GM12878 (cell line): ENCODE measurements around the gene VARS2. TPM values are rescaled to one million over a fixed set of nuclear protein-coding genes. Genes with fewer than 3 reads are reported as not detected.

Experiments used
- ATAC-seq: fragments of 200-7000 bp; cut with Tn5 transposase; 3 replicates; pipeline ENCODE4 v1.9.1; 2020; ENCODE audit warnings: mild to moderate bottlenecking, moderate library complexity
- BruUV-seq: library from RNA; stranded (reverse); fragments of 400-500 nt; replicated peaks from 2 replicates; lab custom pipeline; 2021; lab: Mats Ljungman, UMichigan
- CTCF ChIA-PET: fragments of 300-600 bp; sonication (Branson Sonifier 250); formaldehyde crosslinking; extraction: SDS; loops from one replicate; lab custom pipeline; 2021; ENCODE audit warnings: inconsistent platforms; lab: Yijun Ruan, JAX
- POLR2A ChIA-PET: fragments of 350-600 bp; formaldehyde crosslinking; extraction: SDS; loops from one replicate; lab custom pipeline; 2021; ENCODE audit warnings: inconsistent platforms; lab: Charles Lee
- RAD21 ChIA-PET: fragments of 300-600 bp; sonication (Branson Sonifier 250); formaldehyde crosslinking; loops from one replicate; lab custom pipeline; 2023; ENCODE audit warnings: antibody characterized with exemption; ENCODE audit not compliant: unreplicated experiment; lab: Charles Lee
- SMC1A ChIA-PET: fragments of 300-600 bp; sonication (Branson Sonifier 250); formaldehyde crosslinking; loops from one replicate; lab custom pipeline; 2023; ENCODE audit not compliant: unreplicated experiment, uncharacterized antibody; lab: Charles Lee
- DNase-seq: peaks from one replicate; pipeline ENCODE4 v3.0.0-alpha.2; 2011; ENCODE audit warnings: low read depth, low spot score
- FAIRE-seq: peaks from 3 replicates; lab custom pipeline; 2011; peaks lifted over from hg19 to GRCh38; lab: Jason Lieb, UNC
- H2AFZ ChIP-seq: 2 replicates; pipeline ENCODE4 v1.6.0; 2011; ENCODE audit warnings: low read depth, low read length, control low read depth; ENCODE audit not compliant: control insufficient read depth
- H3K27ac ChIP-seq: 2 replicates; pipeline ENCODE4 v1.5.1; 2011; ENCODE audit warnings: control low read depth; ENCODE audit not compliant: control insufficient read depth, insufficient read depth
- H3K27me3 ChIP-seq, 2 experiments: replicated peaks in 1 of 2; 2 replicates each; pipeline versions ENCODE4 v1.6.0 to v1.6.1; 2011; ENCODE audit warnings: low read length in 1 of 2; ENCODE audit not compliant: control insufficient read depth in 2 of 2, insufficient read depth in 2 of 2
- H3K36me3 ChIP-seq, 2 experiments: 2 replicates each; pipeline ENCODE4 v1.5.1; 2011; ENCODE audit warnings: low read length in 1 of 2; ENCODE audit not compliant: control insufficient read depth in 2 of 2, insufficient read depth in 2 of 2
- H3K4me1 ChIP-seq: 2 replicates; pipeline ENCODE4 v1.6.1; 2011; ENCODE audit warnings: mild to moderate bottlenecking, low read length, moderate library complexity, mixed read lengths; ENCODE audit not compliant: control insufficient read depth, insufficient read depth
- H3K4me2 ChIP-seq: 2 replicates; pipeline ENCODE4 v1.6.0; 2011; ENCODE audit warnings: control low read depth; ENCODE audit not compliant: control insufficient read depth, insufficient read depth
- H3K4me3 ChIP-seq: fragments of 200-600 bp; sonication (generic); 2 replicates; pipeline ENCODE4 v1.5.1; 2016
- H3K79me2 ChIP-seq: 2 replicates; pipeline ENCODE4 v1.6.0; 2011; ENCODE audit warnings: low read length; ENCODE audit not compliant: control insufficient read depth, insufficient read depth
- H3K9ac ChIP-seq: 2 replicates; pipeline ENCODE4 v1.8.0; 2011; ENCODE audit warnings: low read length, control low read depth, mixed read lengths; ENCODE audit not compliant: control insufficient read depth, insufficient read depth
- H3K9me3 ChIP-seq: replicated peaks from 3 replicates; pipeline ENCODE4 v1.5.1; 2011; ENCODE audit warnings: mild to moderate bottlenecking, low read length; ENCODE audit not compliant: control insufficient read depth, insufficient read depth
- H4K20me1 ChIP-seq: 2 replicates; pipeline ENCODE4 v1.6.0; 2011; ENCODE audit not compliant: control insufficient read depth, insufficient read depth
- IKZF2 ChIP-seq, 2 experiments: fragments of 450-650 bp; IDR thresholded peaks; 2 replicates each; pipeline ENCODE4 v1.6.1; 2017; ENCODE audit warnings: mild to moderate bottlenecking in 2 of 2, moderate library complexity in 2 of 2
- MYB ChIP-seq: fragments of 150-350 bp; IDR thresholded peaks from 2 replicates; pipeline ENCODE4 v1.6.1; 2014; ENCODE audit warnings: mild to moderate bottlenecking, low read depth, low read length, borderline replicate concordance
- NFYA ChIP-seq: IDR thresholded peaks from 2 replicates; pipeline ENCODE4 v1.6.1; 2011; ENCODE audit warnings: low read depth, mild to moderate bottlenecking, low read length, improper control_type of control experiment, borderline replicate concordance
- NR2F1 ChIP-seq: fragments of 450-650 bp; conservative IDR thresholded peaks from 2 replicates; pipeline ENCODE4 v1.6.1; 2017; ENCODE audit warnings: mild to moderate bottlenecking
- RELA ChIP-seq: fragments of 450-650 bp; IDR thresholded peaks from 2 replicates; pipeline ENCODE4 v1.8.0; 2014; ENCODE audit warnings: borderline replicate concordance; ENCODE audit not compliant: partially characterized antibody
- STAT1 ChIP-seq: fragments of 450-650 bp; conservative IDR thresholded peaks from 2 replicates; pipeline ENCODE4 v1.6.1; 2014; ENCODE audit warnings: antibody characterized with exemption, mild to moderate bottlenecking
- STAT3 ChIP-seq: IDR thresholded peaks from 2 replicates; pipeline ENCODE4 v1.6.1; 2011; ENCODE audit warnings: low read depth, low read length, improper control_type of control experiment
- TCF3 ChIP-seq: IDR thresholded peaks from 2 replicates; pipeline ENCODE4 v1.6.1; 2012; ENCODE audit warnings: low read depth, mild to moderate bottlenecking, low read length, borderline replicate concordance; ENCODE audit not compliant: insufficient read depth
- USF1 ChIP-seq: IDR thresholded peaks from 2 replicates; pipeline ENCODE4 v1.6.1; 2011; ENCODE audit warnings: borderline replicate concordance, low read depth, mild to moderate bottlenecking, moderate library complexity, mixed read lengths, low read length; ENCODE audit not compliant: insufficient read depth; ENCODE audit errors: extremely low read length
- WRNIP1 ChIP-seq: IDR thresholded peaks from 2 replicates; pipeline ENCODE4 v1.6.1; 2011; ENCODE audit warnings: low read depth, low read length, improper control_type of control experiment, borderline replicate concordance
- ZSCAN29 ChIP-seq: fragments of 450-650 bp; IDR thresholded peaks from 2 replicates; pipeline ENCODE4 v1.6.1; 2017; ENCODE audit warnings: mild to moderate bottlenecking, moderate library complexity
- ZZZ3 ChIP-seq: IDR thresholded peaks from 2 replicates; pipeline ENCODE4 v1.6.1; 2011; ENCODE audit warnings: low read depth; ENCODE audit not compliant: control insufficient read depth, insufficient read length
- WGBS: methylation state at CpG from one replicate; pipeline ENCODE4 v1.1.6; 2016; ENCODE audit warnings: low lambda C conversion rate; ENCODE audit not compliant: insufficient replicate concordance, insufficient coverage; ENCODE audit errors: missing lambda C conversion rate; 5-methylcytosine and 5-hydroxymethylcytosine counted together
- in situ Hi-C: fragments of 300-500 bp; cut with MboI; formaldehyde crosslinking; loops from 9 replicates; pipeline ENCODE4 v1.14.3; 2018; ENCODE audit warnings: mixed read lengths
- intact Hi-C: fragments of 100-400 bp; cut with micrococcal nuclease; formaldehyde crosslinking; loops from one replicate; pipeline ENCODE4 v1.14.2; 2022; ENCODE audit not compliant: unreplicated experiment
- polyA plus RNA-seq, 11 experiments: library from polyadenylated mRNA; depleted of rRNA in 4 of 11; unstranded in 6 of 11; stranded (reverse) in 5 of 11; fragments of >200 nt; fragmentation: Nextera tagmentation in 4 of 11; fragmentation: Illumina TruSeq in 1 of 11; extraction: Ambion mirVana in 4 of 11; extraction: Trizol in 1 of 11; gene quantifications; 1 replicate in 1 of 11; 2 replicates in 10 of 11; pipeline versions ENCODE4 v1.2.1 to v1.2.3, GENCODE V29; 2011 to 2016; ENCODE audit warnings: inconsistent platforms in 2 of 11, missing spikeins in 2 of 11, low read depth in 1 of 11
- total RNA-seq, 4 experiments: library from RNA; depleted of rRNA in 3 of 4; stranded (reverse); fragments of >200 nt in 3 of 4; fragmentation: Illumina TruSeq in 1 of 4; extraction: Trizol in 1 of 4; gene quantifications; 2 replicates each; pipeline versions ENCODE4 v1.2.1 to v1.2.3, GENCODE V29; 2013 to 2021
- TF ChIP-seq, protein P1 (sequence below): IDR thresholded peaks from 2 replicates; pipeline ENCODE4 v1.6.1; 2012; ENCODE audit warnings: low read depth, low read length, improper control_type of control experiment

The VARS2 gene
- total and polyA plus RNA-seq, 10 of the 15 experiments (the other 5 are each of a cell fraction or from before 2014, with no cell fraction given): 3.8 to 70.7 (median 49.1) TPM

DNA sequence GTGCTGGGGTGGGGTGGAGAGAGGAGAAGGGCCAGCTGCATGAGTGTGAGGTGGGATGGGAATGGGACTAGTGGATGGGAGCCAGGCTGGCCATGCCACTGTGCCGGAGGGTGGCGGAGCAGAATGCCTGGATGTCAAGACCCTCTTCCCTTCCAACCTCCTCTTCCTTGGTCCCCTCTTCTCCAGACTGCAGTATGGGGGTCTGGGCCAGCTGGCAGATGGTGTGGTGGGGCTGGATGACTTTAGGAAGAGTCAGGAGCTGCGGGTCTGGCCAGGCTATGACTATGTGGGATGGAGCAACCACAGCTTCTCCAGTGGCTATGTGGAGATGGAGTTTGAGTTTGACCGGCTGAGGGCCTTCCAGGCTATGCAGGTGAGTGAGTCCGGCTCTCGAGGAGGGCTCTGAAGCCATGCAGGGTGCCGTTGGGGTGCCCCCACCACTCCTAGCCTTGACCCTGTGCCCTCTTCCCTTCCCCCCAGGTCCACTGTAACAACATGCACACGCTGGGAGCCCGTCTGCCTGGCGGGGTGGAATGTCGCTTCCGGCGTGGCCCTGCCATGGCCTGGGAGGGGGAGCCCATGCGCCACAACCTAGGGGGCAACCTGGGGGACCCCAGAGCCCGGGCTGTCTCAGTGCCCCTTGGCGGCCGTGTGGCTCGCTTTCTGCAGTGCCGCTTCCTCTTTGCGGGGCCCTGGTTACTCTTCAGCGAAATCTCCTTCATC is 22.1 kb upstream of the VARS2 start:
- CTCF ChIA-PET: no interaction called here
- 67% methylated on average over 21 of the region's 21 CpGs for whole genome bisulfite sequencing
- POLR2A ChIA-PET: interaction anchor here (0.7 kb wide), 1 partner anchor 502 kb away, joined by 4 read pairs; no protein-coding TSS in a partner anchor
- intact Hi-C loops: no loop called here
- Histone ChIP-seq H3K36me3 (peaks cover 0 to 6% of the 10 kb centered on the region in 2 experiments; a peak in 3 of 4 replicates), H3K4me1 (no peaks in the 10 kb centered on the region; the same call in 1 of the 2 replicates), H3K79me2 (no peaks in the 10 kb centered on the region; the same call in 1 of the 2 replicates), H4K20me1 (no peaks in the 10 kb centered on the region), H2AFZ (no peak overlapping the region), H3K9me3 (no peaks in the 10 kb centered on the region), H3K9ac (no peak overlapping the region), H3K27ac (no peak overlapping the region), H3K27me3 (no peaks in the 10 kb centered on the region), H3K4me2 (no peak overlapping the region), H3K4me3 (no peak overlapping the region)
- FAIRE-seq (no peak), ATAC-seq (no peak), DNase-seq (no peak)
- in situ Hi-C loops: no loop called here
- BruUV-seq: no TSS peak
- TF ChIP-seq IKZF2 (IDR thresholded peaks at IDR 0.05) (no peak), NR2F1 (no peak), MYB (no peak), ZZZ3 (no peak), STAT3 (no peak)
- SMC1A ChIA-PET: interaction anchor here (1.0 kb wide), 1 partner anchor 16 kb away, joined by 3 read pairs; the partner anchor contains the start of gene GTF2H4
- RAD21 ChIA-PET: no interaction called here

GRCh38 chr6:30893001-30893591 is 20.9 kb upstream of the VARS2 start:
- BruUV-seq: no TSS peak
- WGBS: 67% methylated on average over 16 of the region's 16 CpGs
- Histone ChIP-seq H3K4me2 (no peak overlapping the region), H3K9me3 (no peaks in the 10 kb centered on the region), H3K9ac (no peak overlapping the region), H3K4me1 (no peaks in the 10 kb centered on the region), H3K79me2 (no peaks in the 10 kb centered on the region), H3K27me3 (no peaks in the 10 kb centered on the region), H4K20me1 (no peaks in the 10 kb centered on the region), H2AFZ (no peak overlapping the region), H3K4me3 (no peak overlapping the region), H3K36me3 (peaks cover 4 to 7% of the 10 kb centered on the region in 2 experiments; a peak in 3 of 4 replicates), H3K27ac (no peak overlapping the region)
- ChIA-PET RAD21 (no interaction called here), CTCF (no interaction called here), SMC1A (no interaction called here), POLR2A (no interaction called here)
- ATAC-seq (no peak), DNase-seq (no peak), FAIRE-seq (no peak)
- intact Hi-C loops: no loop called here
- TF ChIP-seq NFYA (no peak), ZSCAN29 (no peak), STAT1 (no peak), USF1 (no peak), TCF3 (no peak), STAT3 (no peak), RELA (no peak), WRNIP1 (no peak)
- TF ChIP-seq, protein P1, sequence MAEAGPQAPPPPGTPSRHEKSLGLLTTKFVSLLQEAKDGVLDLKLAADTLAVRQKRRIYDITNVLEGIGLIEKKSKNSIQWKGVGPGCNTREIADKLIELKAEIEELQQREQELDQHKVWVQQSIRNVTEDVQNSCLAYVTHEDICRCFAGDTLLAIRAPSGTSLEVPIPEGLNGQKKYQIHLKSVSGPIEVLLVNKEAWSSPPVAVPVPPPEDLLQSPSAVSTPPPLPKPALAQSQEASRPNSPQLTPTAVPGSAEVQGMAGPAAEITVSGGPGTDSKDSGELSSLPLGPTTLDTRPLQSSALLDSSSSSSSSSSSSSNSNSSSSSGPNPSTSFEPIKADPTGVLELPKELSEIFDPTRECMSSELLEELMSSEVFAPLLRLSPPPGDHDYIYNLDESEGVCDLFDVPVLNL: no peak
- in situ Hi-C loops: no loop called here
